ENCODE measurements around the gene ITIH1. TPM values are rescaled to one million over a fixed set of nuclear protein-coding genes. Genes with fewer than 3 reads are reported as not detected.

The ITIH1 gene
- total and polyA plus RNA-seq, 7 donors: 0.85 TPM; not detected in 6

- 23 to 26% methylated on average over 13 of the region's 13 CpGs for WGBS, 2 donors
- Histone ChIP-seq H3K4me3 (peak overlapping the region; percentile 75 to 94 (median 83)), H3K36me3 (peaks cover 0 to 31% (median 10%) of the 10 kb centered on the region in 4 donors), H3K4me1 (peaks cover 0 to 20% (median 15%) of the 10 kb centered on the region in 4 donors), H3K27ac (peak overlapping the region; percentile 69 to 80 (median 78)), H3K9me3 (no peaks in the 10 kb centered on the region), H3K27me3 (no peaks in the 10 kb centered on the region)
- TF ChIP-seq POLR2AphosphoS5 (IDR thresholded peaks at IDR 0.05) (no peak), POLR2A (IDR thresholded peaks at IDR 0.05) (no peak), EP300 (IDR thresholded peaks at IDR 0.05) (no peak), CTCF (IDR thresholded peaks at IDR 0.05) (no peak)
- no peak for DNase-seq
- intact Hi-C loops (cut with DNase I): loop anchor here (2.0 to 10.0 kb wide), 3 partner anchors 77 to 165 kb away; partner anchors contain the start of gene STIMATE
These were observed 7.5 kb upstream of the ITIH1 start for GRCh38 chr3:52769786-52770455.

GRCh38 chr3:52770496-52771333, 6.7 kb upstream of the ITIH1 start, which contains the start of gene NEK4:
TSS of gene NEK4 (minus strand) at chr3:52770940. CDS start at chr3:52770746, 194 bp downstream.
- peak; percentile 95 for DNase-seq
- Histone ChIP-seq H3K27me3 (no peaks in the 10 kb centered on the region), H3K36me3 (peaks cover 0 to 23% (median 8%) of the 10 kb centered on the region in 4 donors), H3K27ac (peak within 1 kb of the TSS; percentile 69 to 80 (median 78)), H3K4me3 (peak within 1 kb of the TSS; percentile 75 to 94 (median 83)), H3K4me1 (peaks cover 0 to 20% (median 15%) of the 10 kb centered on the region in 4 donors), H3K9me3 (no peaks in the 10 kb centered on the region)
- no peak for TF ChIP-seq CTCF (IDR thresholded peaks at IDR 0.05)
- TF ChIP-seq EP300 (IDR thresholded peaks at IDR 0.05): no peak
- peak; percentile 44 to 52 for TF ChIP-seq POLR2A (IDR thresholded peaks at IDR 0.05)
- peak in 3 of 4 donors; percentile 76 to 87 (median 83) for TF ChIP-seq POLR2AphosphoS5 (IDR thresholded peaks at IDR 0.05)
- intact Hi-C loops (cut with DNase I): loop anchor here (2.0 to 10.0 kb wide), 3 partner anchors 77 to 164 kb away; partner anchors contain the start of gene STIMATE
- WGBS, 2 donors: 1% methylated on average over 67 of the region's 67 CpGs

GRCh38 chr3:52771334-52771681, 6.1 kb upstream of the ITIH1 start:
- H3K36me3 ChIP-seq: peaks cover 0 to 18% (median 5%) of the 10 kb centered on the region in 4 donors
- peaks cover 0 to 20% (median 15%) of the 10 kb centered on the region in 4 donors for H3K4me1 ChIP-seq
- TF ChIP-seq POLR2A (IDR thresholded peaks at IDR 0.05) (no peak), POLR2AphosphoS5 (IDR thresholded peaks at IDR 0.05) (no peak), EP300 (IDR thresholded peaks at IDR 0.05) (no peak), CTCF (IDR thresholded peaks at IDR 0.05) (no peak)
- intact Hi-C loops (cut with DNase I): loop anchor here (2.0 to 10.0 kb wide), 3 partner anchors 76 to 163 kb away; partner anchors contain the start of gene STIMATE
- no peaks in the 10 kb centered on the region for H3K9me3 ChIP-seq
- no peaks in the 10 kb centered on the region for H3K27me3 ChIP-seq
- peak overlapping the region; percentile 75 to 94 (median 83) for H3K4me3 ChIP-seq
- WGBS, 2 donors: 51 to 58% methylated on average over 5 of the region's 5 CpGs
- H3K27ac ChIP-seq: peak overlapping the region; percentile 69 to 80 (median 78)
- DNase-seq: no peak

GRCh38 chr3:52771702-52772101, 5.7 kb upstream of the ITIH1 start:
- DNase-seq: peak; percentile 27
- Histone ChIP-seq H3K9me3 (no peaks in the 10 kb centered on the region), H3K27me3 (no peaks in the 10 kb centered on the region), H3K4me1 (peaks cover 0 to 20% (median 15%) of the 10 kb centered on the region in 4 donors), H3K27ac (peak overlapping the region; percentile 69 to 80 (median 78)), H3K4me3 (peak overlapping the region in 2 of 4 donors; percentile 83 to 94), H3K36me3 (peaks cover 0 to 14% (median 4%) of the 10 kb centered on the region in 4 donors)
- TF ChIP-seq POLR2A (IDR thresholded peaks at IDR 0.05) (no peak), CTCF (IDR thresholded peaks at IDR 0.05) (no peak), EP300 (IDR thresholded peaks at IDR 0.05) (no peak), POLR2AphosphoS5 (IDR thresholded peaks at IDR 0.05) (no peak)
- 91 to 94% methylated on average over 10 of the region's 10 CpGs for WGBS, 2 donors
- intact Hi-C loops (cut with DNase I): loop anchor here (2.0 to 10.0 kb wide), 4 partner anchors 76 to 301 kb away; partner anchors contain the start of gene STIMATE

Measured in sigmoid colon (tissue), 7 donors.